Measurements from ENCODE around the gene AGBL4.

DNA sequence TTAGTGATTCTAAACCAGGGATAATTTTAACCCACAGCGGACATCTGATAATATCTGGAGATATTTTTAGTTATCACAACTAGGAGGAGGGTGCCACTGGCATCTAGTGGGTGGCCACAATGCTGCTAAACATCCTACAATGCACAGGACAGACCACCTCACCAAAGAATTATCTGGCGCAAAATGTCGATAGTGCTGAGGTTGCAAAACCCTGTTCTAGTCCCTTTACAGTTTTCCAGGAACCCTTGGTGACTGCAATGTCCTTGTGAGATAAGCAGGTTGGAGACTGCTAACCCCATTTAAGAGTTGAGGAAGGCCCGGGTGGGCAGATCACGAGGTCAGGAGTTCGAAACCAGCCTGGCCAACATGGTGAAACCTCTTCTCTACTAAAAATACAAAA, 1083.9 kb downstream of the AGBL4 start:
- TF ChIP-seq EZH2 (IDR thresholded peaks at IDR 0.05; ENCODE audit: insufficient read depth, poor library complexity, severe bottlenecking) (no peak), EZH2phosphoT487 (IDR thresholded peaks at IDR 0.05; ENCODE audit: insufficient read depth, low read depth) (no peak)

Data from GM23248 (cell line).